HFFc6 (cell line): ENCODE results near the gene MCL1. TPM values are rescaled to one million over a fixed set of nuclear protein-coding genes. Genes with fewer than 3 reads are reported as not detected.
A peak's percentile ranks its signal among the peaks of the same experiment; 100 is the strongest.

ENCODE experiments used
- DNase-seq: peaks from one replicate; pipeline ENCODE4 v3.0.0-alpha.2; 2018
- H3K27ac Mint-ChIP-seq: 2 replicates; pipeline ENCODE4 v1.8.0; 2020; ENCODE audit warnings: mild to moderate bottlenecking, mixed read lengths
- H3K27me3 Mint-ChIP-seq: 2 replicates; pipeline ENCODE4 v1.8.0; 2021; ENCODE audit warnings: mild to moderate bottlenecking, moderate library complexity, mixed read lengths; ENCODE audit not compliant: insufficient read depth
- H3K36me3 Mint-ChIP-seq: 2 replicates; pipeline ENCODE4 v1.8.0; 2021; ENCODE audit warnings: low read depth, mixed read lengths
- H3K4me1 Mint-ChIP-seq: 2 replicates; pipeline ENCODE4 v1.8.0; 2020; ENCODE audit warnings: low read depth, mixed read lengths
- H3K4me3 Mint-ChIP-seq: 2 replicates; pipeline ENCODE4 v1.8.0; 2020; ENCODE audit warnings: mild to moderate bottlenecking, moderate library complexity, mixed read lengths
- H3K9me3 Mint-ChIP-seq: 2 replicates; pipeline ENCODE4 v1.8.0; 2020; ENCODE audit warnings: mild to moderate bottlenecking, mixed read lengths
- CTCF ChIP-seq: fragments of 200-600 bp; sonication (generic); IDR thresholded peaks from 2 replicates; pipeline ENCODE4 v1.5.0; 2021; ENCODE audit warnings: antibody characterized with exemption, mild to moderate bottlenecking
- total RNA-seq, 6 experiments: library from RNA; stranded (reverse); fragmentation: NEBNext Ultra II Directional; extraction: Animal tissue kit (Norgen Biotek cat#: 25700); gene quantifications; 2 replicates in 1 of 6; 3 replicates in 5 of 6; pipeline ENCODE4 v1.2.3, GENCODE V29; 2021

Gene MCL1
- total RNA-seq, 6 experiments from 2014 or later = 155 to 170 (median 164) TPM

GRCh38 chr1:150615346-150616201, 36.2 kb upstream of the MCL1 start:
- Mint-ChIP-seq H3K9me3 (no peaks in the 10 kb centered on the region; the same call in 1 of the 2 replicates), H3K27me3 (peaks cover 7% of the 10 kb centered on the region), H3K4me1 (peaks cover 68% of the 10 kb centered on the region), H3K36me3 (peaks cover 37% of the 10 kb centered on the region), H3K27ac (peak overlapping the region; percentile 62), H3K4me3 (no peak overlapping the region)
- DNase-seq = no peak
- TF ChIP-seq CTCF = no peak

- Mint-ChIP-seq H3K4me1 (peaks cover 63% of the 10 kb centered on the region), H3K4me3 (peak overlapping the region; percentile 64)
Observed at GRCh38 chr1:150613061-150613920, 33.9 kb upstream of the MCL1 start.

GRCh38 chr1:150612014-150612345, 32.6 kb upstream of the MCL1 start:
- peaks cover 20% of the 10 kb centered on the region for H3K36me3 Mint-ChIP-seq
- H3K9me3 Mint-ChIP-seq = no peaks in the 10 kb centered on the region; the same call in 1 of the 2 replicates
- DNase-seq = no peak
- peak overlapping the region; percentile 33 for H3K4me3 Mint-ChIP-seq
- peaks cover 7% of the 10 kb centered on the region for H3K27me3 Mint-ChIP-seq
- peaks cover 63% of the 10 kb centered on the region for H3K4me1 Mint-ChIP-seq
- no peak for TF ChIP-seq CTCF
- H3K27ac Mint-ChIP-seq = peak overlapping the region; percentile 95

More at GRCh38 chr1:150613061-150613920, 33.9 kb upstream of the MCL1 start:
- Mint-ChIP-seq H3K36me3 (peaks cover 24% of the 10 kb centered on the region), H3K27ac (peak overlapping the region; percentile 95), H3K9me3 (no peaks in the 10 kb centered on the region; the same call in 1 of the 2 replicates), H3K27me3 (peaks cover 7% of the 10 kb centered on the region)
- peak; percentile 78 for DNase-seq
- no peak for TF ChIP-seq CTCF

- peak overlapping the region; percentile 95 for H3K27ac Mint-ChIP-seq
- peaks cover 3% of the 10 kb centered on the region; the same call in 1 of the 2 replicates for H3K27me3 Mint-ChIP-seq
- H3K4me3 Mint-ChIP-seq = no peak overlapping the region
- peaks cover 60% of the 10 kb centered on the region for H3K4me1 Mint-ChIP-seq
- H3K36me3 Mint-ChIP-seq = peaks cover 12% of the 10 kb centered on the region
- TF ChIP-seq CTCF = no peak
- H3K9me3 Mint-ChIP-seq = no peaks in the 10 kb centered on the region; the same call in 1 of the 2 replicates
- no peak for DNase-seq
Observed at GRCh38 chr1:150610576-150610975, 31.2 kb upstream of the MCL1 start.

DNA sequence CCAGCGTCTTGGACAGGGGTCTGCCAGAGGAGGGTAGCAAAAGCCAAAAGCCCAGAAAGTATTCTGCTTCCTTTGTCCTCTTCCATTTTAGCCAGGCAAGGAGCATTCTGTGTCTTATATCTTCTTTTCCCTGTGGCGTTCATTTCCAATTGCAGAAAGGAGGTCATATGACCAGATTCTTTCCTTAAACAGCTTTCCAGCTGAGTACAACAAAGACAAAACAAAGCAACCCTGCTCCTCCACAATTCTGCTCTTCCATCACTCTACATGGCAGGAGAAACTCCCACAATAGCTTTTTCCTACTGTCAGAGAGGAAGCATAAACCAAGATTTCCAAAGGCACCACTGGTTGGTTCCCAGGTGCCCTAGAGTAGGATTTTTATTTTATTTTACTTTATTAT, 30.3 kb upstream of the MCL1 start:
- Mint-ChIP-seq H3K4me1 (peaks cover 58% of the 10 kb centered on the region), H3K4me3 (no peak overlapping the region), H3K27ac (peak overlapping the region; percentile 95), H3K27me3 (peaks cover 3% of the 10 kb centered on the region; the same call in 1 of the 2 replicates), H3K36me3 (peaks cover 5% of the 10 kb centered on the region), H3K9me3 (no peaks in the 10 kb centered on the region)
- DNase-seq = no peak
- no peak for TF ChIP-seq CTCF
